ENCODE data around the gene UBE2U. TPM values are rescaled to one million over a fixed set of nuclear protein-coding genes. Genes with fewer than 3 reads are reported as not detected.
A peak's percentile ranks its signal among the peaks of the same experiment; 100 is the strongest.

UBE2U gene
- total RNA-seq, 1 donor from 2014 or later, result not detected

GRCh38 chr1:64266991-64267390 lies 63.6 kb downstream of the UBE2U start:
- no peak for DNase-seq (ENCODE audit: low read depth)
- H3K4me3 ChIP-seq (ENCODE audit: low read depth, low read length), result no peak overlapping the region
- TF ChIP-seq CTCF (conservative IDR thresholded peaks at IDR 0.05; ENCODE audit: low read depth, low read length), result no peak

GRCh38 chr1:64268653-64269557 lies 65.5 kb downstream of the UBE2U start:
- H3K4me3 ChIP-seq (ENCODE audit: low read depth, low read length), result no peak overlapping the region
- TF ChIP-seq CTCF (conservative IDR thresholded peaks at IDR 0.05; ENCODE audit: low read depth, low read length), result peak; percentile 75
- DNase-seq (ENCODE audit: low read depth), result peak; percentile 15

- DNase-seq (ENCODE audit: low read depth), result no peak
- H3K4me3 ChIP-seq (ENCODE audit: low read depth, low read length), result no peak overlapping the region
- no peak for TF ChIP-seq CTCF (conservative IDR thresholded peaks at IDR 0.05; ENCODE audit: low read depth, low read length)
Observed at GRCh38 chr1:64269558-64269884, 66.1 kb downstream of the UBE2U start.

- no peak for DNase-seq (ENCODE audit: low read depth)
- TF ChIP-seq CTCF (conservative IDR thresholded peaks at IDR 0.05; ENCODE audit: low read depth, low read length), result no peak
- no peak overlapping the region for H3K4me3 ChIP-seq (ENCODE audit: low read depth, low read length)
Observed at GRCh38 chr1:64280001-64280400, 76.6 kb downstream of the UBE2U start.

GRCh38 chr1:64282351-64282750 lies 78.9 kb downstream of the UBE2U start:
- TF ChIP-seq CTCF (conservative IDR thresholded peaks at IDR 0.05; ENCODE audit: low read depth, low read length), result no peak
- no peak overlapping the region for H3K4me3 ChIP-seq (ENCODE audit: low read depth, low read length)
- DNase-seq (ENCODE audit: low read depth), result no peak

- no peak for TF ChIP-seq CTCF (conservative IDR thresholded peaks at IDR 0.05; ENCODE audit: low read depth, low read length)
- no peak for DNase-seq (ENCODE audit: low read depth)
- H3K4me3 ChIP-seq (ENCODE audit: low read depth, low read length), result no peak overlapping the region
Observed at GRCh38 chr1:64287071-64287470, 83.6 kb downstream of the UBE2U start.

- H3K4me3 ChIP-seq (ENCODE audit: low read depth, low read length), result no peak overlapping the region
- DNase-seq (ENCODE audit: low read depth), result no peak
- no peak for TF ChIP-seq CTCF (conservative IDR thresholded peaks at IDR 0.05; ENCODE audit: low read depth, low read length)
Observed at GRCh38 chr1:64290420-64290819, 87.0 kb downstream of the UBE2U start.
